HepG2 (cell line): ENCODE data around the gene NOA1. TPM values are rescaled to one million over a fixed set of nuclear protein-coding genes. Genes with fewer than 3 reads are reported as not detected.

ENCODE experiments used
- ASH2L ChIP-seq: fragments of 300-600, 200-600 bp; sonication (generic); IDR thresholded peaks from 2 replicates; pipeline ENCODE4 v1.7.0; 2017; ENCODE audit warnings: low read depth, mild to moderate bottlenecking, moderate library complexity, mixed read lengths, low read length; ENCODE audit not compliant: insufficient read length
- CBFB ChIP-seq: sonication (generic); formaldehyde crosslinking; IDR thresholded peaks from 2 replicates; pipeline ENCODE4 v1.4.0; 2020; ENCODE audit warnings: missing genetic modification reagents
- EEA1 ChIP-seq: sonication (generic); formaldehyde crosslinking; IDR thresholded peaks from 2 replicates; pipeline ENCODE4 v1.5.1; 2020; ENCODE audit warnings: mild to moderate bottlenecking, missing genetic modification reagents, borderline replicate concordance
- HDAC1 ChIP-seq: sonication (generic); formaldehyde crosslinking; IDR thresholded peaks from 2 replicates; pipeline ENCODE4 v1.5.1; 2020; ENCODE audit warnings: mild to moderate bottlenecking, missing genetic modification reagents
- HNRNPK ChIP-seq: fragments of 200-400 bp; formaldehyde crosslinking; IDR thresholded peaks from 2 replicates; pipeline ENCODE4 v1.6.1; 2018; ENCODE audit warnings: low read length, low read depth, moderate library complexity, mild to moderate bottlenecking; ENCODE audit not compliant: poor library complexity, severe bottlenecking
- HNRNPLL ChIP-seq: fragments of 200-400 bp; formaldehyde crosslinking; IDR thresholded peaks from 2 replicates; pipeline ENCODE4 v1.6.1; 2017; ENCODE audit warnings: mild to moderate bottlenecking, low read depth, low read length; ENCODE audit not compliant: poor library complexity, severe bottlenecking
- RAD51 ChIP-seq: fragments of 450-650 bp; IDR thresholded peaks from 2 replicates; pipeline ENCODE4 v1.6.1; 2016; ENCODE audit warnings: borderline replicate concordance
- SATB2 ChIP-seq: sonication (generic); formaldehyde crosslinking; IDR thresholded peaks from 2 replicates; pipeline ENCODE4 v1.5.0; 2020; ENCODE audit warnings: missing genetic modification reagents
- TCF12 ChIP-seq, 2 experiments: fragments of 450-650 bp in 1 of 2; sonication (generic) in 1 of 2; formaldehyde crosslinking in 1 of 2; IDR thresholded peaks; 2 replicates each; pipeline versions ENCODE4 v1.6.1 to v1.8.0; 2017 to 2022; ENCODE audit warnings: antibody characterized with exemption in 1 of 2, mild to moderate bottlenecking in 1 of 2, missing genetic modification reagents in 1 of 2, moderate library complexity in 1 of 2
- ZFP36L1 ChIP-seq: sonication (generic); formaldehyde crosslinking; IDR thresholded peaks from 2 replicates; pipeline ENCODE4 v1.8.0; 2022; ENCODE audit warnings: mild to moderate bottlenecking, missing genetic modification reagents, moderate library complexity
- ZMYM2 ChIP-seq: sonication (generic); formaldehyde crosslinking; IDR thresholded peaks from 2 replicates; pipeline ENCODE4 v1.8.0; 2022; ENCODE audit warnings: mild to moderate bottlenecking, missing genetic modification reagents
- ZNF383 ChIP-seq: sonication (generic); formaldehyde crosslinking; IDR thresholded peaks from 2 replicates; pipeline ENCODE4 v1.4.0; 2020; ENCODE audit warnings: missing genetic modification reagents, mild to moderate bottlenecking, borderline replicate concordance
- ZNF543 ChIP-seq: sonication (generic); formaldehyde crosslinking; IDR thresholded peaks from 2 replicates; pipeline ENCODE4 v1.4.0; 2020; ENCODE audit warnings: mild to moderate bottlenecking, missing genetic modification reagents
- ZNF605 ChIP-seq: sonication (generic); formaldehyde crosslinking; IDR thresholded peaks from 2 replicates; pipeline ENCODE4 v1.8.0; 2022; ENCODE audit warnings: mild to moderate bottlenecking, missing genetic modification reagents
- ZNF670 ChIP-seq: sonication (generic); formaldehyde crosslinking; IDR thresholded peaks from 2 replicates; pipeline ENCODE4 v1.8.0; 2022; ENCODE audit warnings: mild to moderate bottlenecking, missing genetic modification reagents, borderline replicate concordance
- ZNF737 ChIP-seq: sonication (generic); formaldehyde crosslinking; IDR thresholded peaks from 2 replicates; pipeline ENCODE4 v1.5.0; 2020; ENCODE audit warnings: missing genetic modification reagents, mild to moderate bottlenecking, borderline replicate concordance
- ZNF782 ChIP-seq: sonication (generic); formaldehyde crosslinking; IDR thresholded peaks from 2 replicates; pipeline ENCODE4 v1.4.0; 2020; ENCODE audit warnings: missing genetic modification reagents, mild to moderate bottlenecking, borderline replicate concordance
- ZNF891 ChIP-seq: sonication (generic); formaldehyde crosslinking; IDR thresholded peaks from 2 replicates; pipeline ENCODE4 v1.5.0; 2020; ENCODE audit warnings: mild to moderate bottlenecking, missing genetic modification reagents
- polyA plus RNA-seq, 8 experiments: library from polyadenylated mRNA; depleted of rRNA in 3 of 8; stranded (reverse) in 7 of 8; unstranded in 1 of 8; fragments of >200 nt; fragmentation: Illumina TruSeq in 4 of 8; extraction: Trizol in 4 of 8; gene quantifications; 2 replicates each; pipeline versions ENCODE4 v1.2.1 to v1.2.3, GENCODE V29; 2011 to 2016; ENCODE audit warnings: low read depth in 4 of 8, missing spikeins in 1 of 8, mixed read lengths in 1 of 8; ENCODE audit not compliant: insufficient read depth in 1 of 8
- total RNA-seq, 5 experiments: library from RNA; depleted of rRNA; stranded (reverse); fragments of >200 nt; fragmentation: Illumina TruSeq; extraction: Trizol; gene quantifications; 2 replicates each; pipeline ENCODE4 v1.2.3, GENCODE V29; 2016; ENCODE audit warnings: low read depth in 1 of 5
- TF ChIP-seq, protein P1 (sequence below): sonication (generic); formaldehyde crosslinking; IDR thresholded peaks from 2 replicates; pipeline ENCODE4 v1.9.0; 2021; ENCODE audit warnings: missing genetic modification reagents, borderline replicate concordance
- TF ChIP-seq, protein P2 (sequence below): sonication (generic); formaldehyde crosslinking; IDR thresholded peaks from 2 replicates; pipeline ENCODE4 v1.8.1; 2023; ENCODE audit warnings: mild to moderate bottlenecking, moderate library complexity, missing genetic modification reagents
- TF ChIP-seq, protein P3 (sequence below): sonication (generic); formaldehyde crosslinking; IDR thresholded peaks from 2 replicates; pipeline ENCODE4 v1.4.0; 2020; ENCODE audit warnings: mild to moderate bottlenecking, missing genetic modification reagents

The NOA1 gene
- total and polyA plus RNA-seq, 2 of the 13 experiments (the other 11 are each of a cell fraction or from before 2014, with no cell fraction given), result 17.3 to 19.0 TPM

DNA sequence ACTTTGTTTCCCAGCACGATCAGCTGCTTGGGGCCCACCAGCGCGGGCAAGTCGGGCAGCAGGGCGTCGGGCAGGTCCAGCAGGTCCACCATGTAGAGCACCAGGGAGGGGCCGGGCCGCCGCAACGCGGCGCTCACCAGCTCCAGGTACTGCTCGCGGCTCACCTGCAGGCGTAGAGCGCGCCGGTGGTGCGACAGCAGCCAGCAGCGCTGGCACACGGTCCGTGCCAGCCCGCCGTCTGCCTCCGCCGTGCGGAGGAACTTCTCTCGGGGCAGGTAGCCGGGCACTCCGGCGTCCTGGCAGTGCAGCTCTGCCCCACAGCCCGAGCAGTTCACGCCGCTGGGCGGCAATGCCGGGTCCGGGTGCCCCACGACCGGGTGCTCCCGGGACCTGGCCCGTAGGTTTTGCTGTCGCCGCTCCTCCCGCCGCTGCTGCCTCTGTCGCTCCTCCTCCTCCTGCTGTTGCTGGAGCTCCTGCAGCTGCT is 527 bp downstream of the NOA1 start (continued):
- TF ChIP-seq CBFB (CRISPR knock-in tag), result no peak
- TF ChIP-seq, protein P1, sequence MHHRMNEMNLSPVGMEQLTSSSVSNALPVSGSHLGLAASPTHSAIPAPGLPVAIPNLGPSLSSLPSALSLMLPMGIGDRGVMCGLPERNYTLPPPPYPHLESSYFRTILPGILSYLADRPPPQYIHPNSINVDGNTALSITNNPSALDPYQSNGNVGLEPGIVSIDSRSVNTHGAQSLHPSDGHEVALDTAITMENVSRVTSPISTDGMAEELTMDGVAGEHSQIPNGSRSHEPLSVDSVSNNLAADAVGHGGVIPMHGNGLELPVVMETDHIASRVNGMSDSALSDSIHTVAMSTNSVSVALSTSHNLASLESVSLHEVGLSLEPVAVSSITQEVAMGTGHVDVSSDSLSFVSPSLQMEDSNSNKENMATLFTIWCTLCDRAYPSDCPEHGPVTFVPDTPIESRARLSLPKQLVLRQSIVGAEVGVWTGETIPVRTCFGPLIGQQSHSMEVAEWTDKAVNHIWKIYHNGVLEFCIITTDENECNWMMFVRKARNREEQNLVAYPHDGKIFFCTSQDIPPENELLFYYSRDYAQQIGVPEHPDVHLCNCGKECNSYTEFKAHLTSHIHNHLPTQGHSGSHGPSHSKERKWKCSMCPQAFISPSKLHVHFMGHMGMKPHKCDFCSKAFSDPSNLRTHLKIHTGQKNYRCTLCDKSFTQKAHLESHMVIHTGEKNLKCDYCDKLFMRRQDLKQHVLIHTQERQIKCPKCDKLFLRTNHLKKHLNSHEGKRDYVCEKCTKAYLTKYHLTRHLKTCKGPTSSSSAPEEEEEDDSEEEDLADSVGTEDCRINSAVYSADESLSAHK (CRISPR knock-in tag), result no peak
- peak; percentile 40; the same call in 1 of the 2 replicates for TF ChIP-seq EEA1 (CRISPR knock-in tag)
- TF ChIP-seq HDAC1 (CRISPR knock-in tag), result peak; percentile 87; the same call in 1 of the 2 replicates
- 0 out of 2 replicates have a peak, but pooled peaks have one; percentile 23 for TF ChIP-seq ZNF383
- TF ChIP-seq, protein P2, sequence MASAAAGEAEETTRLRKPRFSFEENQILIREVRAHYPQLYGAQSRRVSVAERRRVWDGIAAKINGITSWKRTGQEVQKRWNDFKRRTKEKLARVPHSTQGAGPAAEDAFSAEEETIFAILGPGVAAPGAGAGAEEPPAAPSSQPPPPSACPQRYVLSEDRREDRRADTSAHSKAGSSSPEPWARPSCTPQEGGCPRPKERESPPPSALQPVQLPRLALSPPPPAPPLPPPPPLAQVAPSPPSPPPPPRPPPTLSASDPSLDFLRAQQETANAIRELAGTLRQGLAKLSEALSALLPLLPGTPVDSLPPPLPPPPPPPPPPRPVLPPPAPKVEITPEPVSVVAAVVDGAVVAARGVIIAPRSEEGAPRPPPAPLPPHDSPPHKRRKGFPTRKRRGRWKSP, result peak; percentile 94
- TF ChIP-seq ZNF782 (CRISPR knock-in tag), result peak; percentile 49; the same call in 1 of the 2 replicates
- no peak for TF ChIP-seq ZNF737
- TF ChIP-seq ZNF543 (CRISPR knock-in tag), result peak; percentile 89; the same call in 1 of the 2 replicates
- peak; percentile 5; the same call in 1 of the 2 replicates for TF ChIP-seq ZNF605 (CRISPR knock-in tag)
- TF ChIP-seq RAD51, result no peak
- no peak for TF ChIP-seq ZFP36L1
- TF ChIP-seq TCF12 (IDR thresholded peaks at IDR 0.05), result no peak
- no peak for TF ChIP-seq TCF12 (CRISPR knock-in tag; IDR thresholded peaks at IDR 0.05)
- peak; percentile 40 for TF ChIP-seq HNRNPK
- TF ChIP-seq ASH2L, result peak; percentile 38
- peak; percentile 90; the same call in 1 of the 2 replicates for TF ChIP-seq ZNF670 (CRISPR knock-in tag)
- TF ChIP-seq ZNF891, result peak; percentile 37; the same call in 1 of the 2 replicates
- no peak for TF ChIP-seq ZMYM2 (CRISPR knock-in tag)
- TF ChIP-seq, protein P3, sequence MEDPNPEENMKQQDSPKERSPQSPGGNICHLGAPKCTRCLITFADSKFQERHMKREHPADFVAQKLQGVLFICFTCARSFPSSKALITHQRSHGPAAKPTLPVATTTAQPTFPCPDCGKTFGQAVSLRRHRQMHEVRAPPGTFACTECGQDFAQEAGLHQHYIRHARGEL (CRISPR knock-in tag), result no peak
- no peak for TF ChIP-seq HNRNPLL
- 0 out of 2 replicates have a peak, but pooled peaks have one; percentile 25 for TF ChIP-seq SATB2
